HG02840 (cell line): ENCODE results near the gene ARHGAP1.
A peak's percentile ranks its signal among the peaks of the same experiment; 100 is the strongest.

Source experiments
- ATAC-seq: cut with Tn5 transposase; IDR thresholded peaks from one replicate; pipeline ENCODE4 v1.9.1; 2021; ENCODE audit warnings: mild to moderate bottlenecking, moderate library complexity, moderate number of reproducible peaks; ENCODE audit not compliant: unreplicated experiment, low FRiP score

ARHGAP1 gene

DNA sequence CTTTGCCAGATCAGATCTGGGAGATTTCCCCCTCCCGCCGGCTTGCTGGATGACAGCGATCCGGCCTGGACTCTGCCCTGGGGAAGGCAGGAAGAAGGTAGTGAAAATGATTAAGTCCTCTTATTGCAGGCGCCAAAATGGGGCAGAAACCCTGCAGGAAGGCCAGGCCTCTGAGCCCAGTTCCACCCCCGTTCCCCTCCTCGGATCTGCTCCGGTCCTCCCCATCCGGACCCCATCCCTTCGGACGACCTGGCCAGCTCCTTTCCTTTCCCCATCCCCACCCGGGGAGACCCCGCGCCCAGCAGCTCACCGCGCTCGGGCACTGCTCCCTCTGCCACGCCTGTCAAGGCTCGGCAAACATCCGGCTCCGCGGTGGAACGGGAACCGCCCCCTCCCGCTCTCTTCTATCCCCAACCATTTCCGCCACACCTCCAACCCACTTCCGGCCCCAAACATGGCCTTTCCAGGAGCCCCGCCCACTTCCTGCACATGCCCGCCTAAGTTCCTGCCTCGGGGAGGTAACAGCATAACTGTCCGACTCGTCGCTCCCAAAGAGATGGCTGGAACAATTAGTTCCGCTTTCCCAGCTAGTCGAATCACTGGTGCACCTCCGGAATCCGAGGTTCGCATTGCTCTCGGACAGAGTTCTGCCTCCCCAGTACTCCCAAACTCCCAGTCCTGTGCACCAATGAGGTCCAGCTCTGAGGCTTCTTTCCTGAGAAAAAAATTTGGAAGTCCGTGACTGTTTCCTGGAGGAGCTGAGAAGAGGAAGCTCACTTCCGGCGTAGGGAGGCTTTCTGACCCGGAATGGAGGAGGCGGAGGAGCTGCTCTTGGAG lies at the start of gene ARHGAP1, which contains the start of gene ZNF408:
ARHGAP1 (minus strand) TSS at position 379 of the 837 bp plus-strand sequence. CDS start 4,512 bp downstream, outside the sequence.
ZNF408 (plus strand) TSS at position 791 of the 837 bp plus-strand sequence; CDS start at position 808, 17 bp downstream.
- peak; percentile 90 for ATAC-seq

DNA sequence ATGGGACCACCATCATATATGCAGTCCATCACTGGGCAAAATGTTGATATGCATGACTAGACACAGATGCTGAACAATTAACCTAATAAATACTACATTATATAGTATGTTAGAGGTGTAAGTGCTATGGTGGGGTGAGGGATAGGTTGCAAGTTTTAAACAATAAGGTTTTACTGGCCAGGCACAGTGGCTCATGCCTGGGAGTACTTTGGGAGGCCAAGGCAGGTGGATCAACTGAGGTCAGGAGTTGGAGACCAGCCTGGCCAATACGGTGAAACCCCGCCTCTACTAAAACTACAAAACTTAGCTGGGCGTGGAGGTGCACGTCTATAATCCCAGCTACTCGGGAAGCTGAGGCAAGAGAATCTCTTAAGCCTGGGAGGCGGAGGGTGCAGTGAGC lies 46.7 kb upstream of the ARHGAP1 start:
- no peak for ATAC-seq

DNA sequence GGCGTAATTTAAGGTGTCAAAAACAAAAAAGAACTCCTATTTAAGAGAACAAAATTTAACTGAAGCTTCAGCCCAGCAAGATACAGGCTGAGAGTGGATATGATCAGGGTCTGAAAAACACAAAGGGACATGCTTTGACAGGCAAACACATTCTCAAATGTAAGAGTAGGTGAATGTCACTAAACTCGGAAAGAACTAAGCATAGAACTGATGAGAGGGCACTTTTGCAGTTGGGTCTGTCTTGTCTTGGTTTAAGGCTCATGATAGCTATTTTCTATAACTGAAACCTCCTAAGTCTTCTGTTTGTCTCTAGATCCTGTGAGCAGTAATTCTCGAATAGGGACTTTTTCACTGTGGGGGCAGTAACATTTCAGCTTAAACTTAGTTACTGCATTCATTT lies 45.6 kb upstream of the ARHGAP1 start:
- ATAC-seq: no peak

DNA sequence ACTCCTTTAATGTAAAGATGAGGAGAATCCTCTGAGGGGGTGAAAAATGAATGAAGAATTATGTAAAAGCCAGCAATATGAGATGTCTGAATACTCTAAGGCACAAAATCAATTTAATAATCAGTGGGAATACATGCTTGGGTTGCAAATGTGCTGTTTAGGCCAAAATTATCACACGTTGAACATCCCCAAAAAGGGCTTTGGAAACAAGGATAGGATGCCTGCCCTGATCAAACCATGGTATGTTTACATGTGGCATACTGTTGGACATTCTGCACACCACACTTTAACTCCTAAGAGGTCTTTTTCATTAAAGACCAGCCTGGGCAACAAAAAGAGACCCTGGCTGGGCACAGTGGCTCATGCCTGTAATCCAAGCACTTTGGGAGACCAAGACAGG lies 44.9 kb upstream of the ARHGAP1 start:
- ATAC-seq: no peak

DNA sequence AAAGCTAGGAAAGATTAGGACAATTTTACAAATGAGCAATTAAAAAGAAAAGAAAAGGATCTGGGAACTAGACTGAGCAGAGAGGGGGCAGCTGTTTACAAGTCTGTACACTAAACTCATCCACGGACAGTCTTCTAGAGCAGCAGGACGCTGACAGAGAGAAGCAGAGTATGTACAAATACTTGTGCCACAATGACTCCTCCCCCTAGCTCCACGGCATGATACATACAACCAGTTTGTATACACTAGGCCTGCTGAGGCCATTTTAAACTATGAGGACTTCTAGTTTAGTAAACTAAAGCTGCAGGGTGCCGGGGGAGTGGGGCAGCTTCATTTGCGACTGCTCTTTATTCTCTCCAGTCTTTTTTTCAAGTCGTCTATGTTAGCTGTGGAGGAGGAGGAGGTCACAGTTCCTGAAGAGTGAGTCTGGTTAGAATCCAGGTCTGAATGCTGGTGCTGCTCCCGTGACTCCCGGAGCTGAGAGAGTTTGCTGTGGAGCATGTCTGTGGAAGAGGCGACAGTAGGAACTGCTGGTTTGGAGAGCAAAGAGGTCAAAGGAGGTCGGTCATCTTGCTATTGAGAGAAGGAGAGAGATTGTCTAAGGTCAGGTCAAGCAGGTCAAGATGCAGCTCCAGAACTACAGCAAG lies 43.4 kb upstream of the ARHGAP1 start:
- no peak for ATAC-seq

DNA sequence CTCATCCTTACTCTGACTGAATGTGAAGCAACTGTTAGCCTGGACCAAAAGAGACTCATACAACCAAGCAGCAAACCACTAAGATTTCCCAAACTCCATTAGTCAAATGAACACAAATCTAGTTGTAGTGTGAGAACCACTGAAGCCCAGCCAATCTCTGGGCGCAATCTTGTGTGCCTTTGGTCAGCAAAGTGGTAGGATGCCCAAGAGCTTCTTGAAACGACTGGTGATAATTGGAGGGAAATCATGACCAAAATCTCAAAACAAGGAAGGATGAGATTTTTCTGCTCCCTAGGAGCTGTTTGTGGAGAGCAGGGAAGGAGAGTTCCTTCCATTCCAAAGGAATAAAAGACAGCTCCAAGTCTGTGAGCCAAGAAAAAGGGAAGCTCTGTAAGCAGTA lies 42.6 kb upstream of the ARHGAP1 start:
- no peak for ATAC-seq

DNA sequence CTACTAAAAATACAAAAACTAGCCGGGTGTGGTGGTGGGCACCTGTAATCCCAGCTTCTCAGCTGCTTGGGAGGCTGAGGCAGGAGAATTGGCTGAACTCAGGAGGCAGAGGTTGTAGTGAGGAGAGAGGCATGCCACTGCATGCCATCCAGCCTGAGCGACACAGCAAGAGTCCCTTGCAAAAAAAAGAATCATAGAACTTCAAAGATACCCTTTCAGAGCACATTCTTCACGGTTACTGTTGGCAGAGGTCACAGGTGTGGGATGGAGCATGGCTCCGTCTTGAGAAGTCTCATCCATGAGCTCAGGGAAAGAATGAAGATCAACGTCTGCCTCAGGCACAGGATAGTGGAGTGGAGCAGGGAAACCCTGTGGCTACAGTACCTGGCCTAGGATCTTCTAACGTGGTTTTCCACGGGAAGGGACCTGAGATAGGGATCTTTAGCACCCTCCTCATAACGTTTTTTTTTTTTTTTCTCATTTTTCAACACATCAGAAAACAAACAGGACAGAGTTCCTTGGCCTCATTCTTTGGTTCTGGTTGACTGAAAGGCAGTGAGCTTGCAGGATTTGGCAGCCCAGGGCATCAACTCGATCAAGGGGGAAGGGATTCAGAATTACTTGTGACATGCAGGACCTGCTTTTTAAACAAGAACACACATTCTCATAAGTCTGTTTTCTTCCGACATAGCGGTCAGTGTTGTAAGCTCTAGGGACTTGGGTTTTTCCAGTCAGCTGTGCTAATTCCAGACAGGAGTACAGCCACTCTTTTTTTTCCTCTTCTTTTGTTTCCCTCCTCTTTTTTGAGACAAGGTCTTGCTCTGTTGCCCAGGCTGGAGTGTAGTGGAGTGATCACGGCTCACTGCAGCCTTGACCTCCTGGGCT lies 41.4 kb upstream of the ARHGAP1 start:
- ATAC-seq: no peak

DNA sequence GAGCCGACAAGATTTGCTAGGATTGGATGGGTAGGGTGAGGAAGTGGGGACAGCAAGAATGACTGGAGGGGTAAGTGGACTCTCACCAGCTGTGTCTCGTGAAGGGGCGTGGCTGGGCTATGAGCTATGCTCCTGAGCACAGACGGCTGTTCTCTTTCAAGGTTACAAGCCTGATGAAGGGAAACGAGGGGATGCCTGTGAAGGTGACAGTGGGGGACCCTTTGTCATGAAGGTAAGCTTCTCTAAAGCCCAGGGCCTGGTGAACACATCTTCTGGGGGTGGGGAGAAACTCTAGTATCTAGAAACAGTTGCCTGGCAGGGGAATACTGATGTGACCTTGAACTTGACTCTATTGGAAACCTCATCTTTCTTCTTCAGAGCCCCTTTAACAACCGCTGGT lies 38.5 kb upstream of the ARHGAP1 start:
- ATAC-seq: no peak

DNA sequence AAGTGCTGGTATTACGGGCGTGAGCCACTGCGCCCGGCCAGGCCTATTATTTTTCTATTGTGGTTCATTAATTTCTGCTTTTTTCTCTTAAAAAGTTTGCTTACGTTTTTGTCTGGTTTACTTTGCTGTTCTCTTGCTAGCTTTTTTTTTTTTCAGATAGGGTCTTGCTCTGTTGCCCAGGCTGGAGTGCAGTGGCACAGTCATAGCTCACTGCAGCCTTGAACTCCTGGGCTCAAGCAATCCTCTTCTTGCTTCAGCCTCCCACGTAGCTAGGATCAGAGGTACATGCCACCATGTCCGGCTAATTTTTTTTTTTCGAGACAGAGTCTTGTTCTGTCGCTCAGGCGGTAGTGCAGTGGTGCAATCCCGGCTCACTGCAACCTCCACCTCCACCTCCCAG lies 37.3 kb upstream of the ARHGAP1 start:
- ATAC-seq: no peak

DNA sequence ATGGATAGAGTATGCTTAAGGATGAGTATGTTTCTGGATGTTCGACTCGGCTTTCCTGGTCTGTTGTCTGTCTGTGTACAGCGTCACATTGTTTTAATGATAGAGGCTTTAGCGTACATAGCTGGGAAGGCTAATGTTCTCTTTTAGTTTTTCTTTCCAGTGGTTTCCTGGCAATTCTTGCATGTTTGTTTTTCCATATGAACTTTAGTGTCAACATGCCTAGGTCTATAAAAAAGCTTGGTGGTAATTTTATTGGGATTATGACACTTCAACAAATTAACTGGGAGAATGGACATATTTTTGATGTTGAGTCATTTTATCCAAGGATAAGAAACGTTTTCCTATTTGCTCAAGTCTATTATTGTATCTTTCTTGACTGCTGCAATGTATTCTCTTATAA lies 36.2 kb upstream of the ARHGAP1 start:
- ATAC-seq: no peak

DNA sequence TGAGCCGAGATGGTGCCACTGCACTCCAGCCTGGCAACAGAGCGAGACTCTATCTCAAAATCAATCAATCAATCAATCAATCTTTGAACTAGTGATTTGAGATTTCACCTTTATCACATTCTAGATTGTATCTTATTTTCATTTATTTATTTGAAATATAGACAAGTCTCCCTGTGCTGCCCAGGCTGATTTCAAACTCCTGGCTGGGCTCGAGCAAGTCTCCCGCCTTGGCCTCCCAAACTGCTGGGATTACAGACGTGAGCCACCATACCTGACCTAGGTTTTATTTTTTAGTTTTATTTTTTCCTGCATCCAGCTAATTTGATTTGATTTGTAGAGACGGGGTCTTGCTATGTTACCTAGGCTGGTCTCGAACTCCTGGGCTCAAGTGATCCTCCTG lies 35.7 kb upstream of the ARHGAP1 start:
- no peak for ATAC-seq

DNA sequence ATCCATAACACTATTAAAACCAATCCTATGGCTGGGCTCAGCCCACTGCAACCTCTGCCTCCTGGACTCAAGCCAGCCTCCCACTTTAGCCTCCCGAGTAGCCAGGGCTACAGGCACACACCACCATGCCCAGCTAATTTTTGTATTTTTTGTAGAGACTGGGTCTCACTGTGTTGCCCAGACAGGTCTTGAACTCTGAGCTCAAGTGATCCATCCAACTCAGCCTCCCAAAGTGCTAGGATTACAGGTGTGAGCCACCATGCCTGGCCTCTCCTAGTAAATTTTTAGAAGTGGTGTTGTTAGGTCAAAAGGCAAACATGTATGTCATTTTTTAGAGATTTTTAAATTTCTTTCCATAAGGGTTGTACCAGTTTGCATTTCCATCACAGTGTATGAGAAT lies 32.8 kb upstream of the ARHGAP1 start:
- no peak for ATAC-seq

DNA sequence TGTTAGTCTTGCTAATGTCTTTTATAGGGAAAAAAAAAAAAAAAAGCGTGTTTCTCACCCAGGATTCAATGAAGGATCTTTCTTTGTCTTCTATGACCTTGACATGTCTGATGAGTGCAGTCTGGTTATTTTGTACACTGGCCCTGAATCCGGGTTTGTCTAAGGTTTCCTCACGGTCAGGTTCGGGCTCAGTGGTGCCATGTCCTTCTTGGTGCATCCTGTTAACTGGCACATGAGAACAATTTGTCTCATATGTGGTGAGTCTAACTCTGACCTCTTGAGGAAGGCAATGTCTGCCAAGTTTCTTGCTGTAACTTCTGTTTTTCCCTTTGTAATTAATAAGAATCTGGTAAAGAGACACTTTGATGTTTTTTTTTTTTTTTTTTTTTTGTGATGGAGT lies 31.1 kb upstream of the ARHGAP1 start:
- no peak for ATAC-seq

DNA sequence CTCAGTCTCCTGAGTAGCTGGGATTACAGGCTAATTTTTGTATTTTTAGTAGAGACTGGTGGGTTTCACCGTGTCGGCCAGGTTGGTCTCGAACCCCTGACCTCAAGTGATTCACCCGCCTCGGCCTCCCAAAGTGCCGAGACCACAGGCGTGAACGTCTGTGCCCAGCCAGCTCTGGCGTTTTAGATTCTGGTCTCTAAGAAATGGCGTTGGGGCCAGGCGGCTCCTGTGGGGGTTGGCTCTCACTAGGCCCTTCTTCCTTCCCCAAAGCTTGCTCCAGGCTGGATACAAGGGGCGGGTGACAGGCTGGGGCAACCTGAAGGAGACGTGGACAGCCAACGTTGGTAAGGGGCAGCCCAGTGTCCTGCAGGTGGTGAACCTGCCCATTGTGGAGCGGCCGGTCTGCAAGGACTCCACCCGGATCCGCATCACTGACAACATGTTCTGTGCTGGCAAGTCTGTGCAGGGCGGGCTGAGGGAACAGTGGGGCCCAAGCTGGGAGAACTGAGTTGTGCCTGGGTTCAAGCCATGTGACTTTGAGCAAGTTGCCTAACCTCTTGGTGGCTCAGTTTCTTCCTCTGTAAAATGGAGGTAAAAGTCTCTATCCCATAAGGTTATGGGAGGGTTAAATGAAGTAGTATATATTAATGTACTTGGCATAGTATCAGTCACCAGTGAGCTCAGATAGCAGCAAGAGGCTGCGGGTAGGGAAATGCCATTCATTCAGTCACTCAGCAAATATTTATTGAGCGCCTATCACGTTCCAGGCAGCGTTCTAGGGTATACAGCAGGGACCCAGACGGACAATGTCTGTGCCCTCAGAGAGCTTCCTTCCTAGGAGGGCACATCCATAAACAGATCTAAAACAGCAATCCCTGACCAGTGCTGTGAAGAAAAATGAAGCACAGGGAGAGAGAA lies 28.9 kb upstream of the ARHGAP1 start:
- ATAC-seq: no peak

DNA sequence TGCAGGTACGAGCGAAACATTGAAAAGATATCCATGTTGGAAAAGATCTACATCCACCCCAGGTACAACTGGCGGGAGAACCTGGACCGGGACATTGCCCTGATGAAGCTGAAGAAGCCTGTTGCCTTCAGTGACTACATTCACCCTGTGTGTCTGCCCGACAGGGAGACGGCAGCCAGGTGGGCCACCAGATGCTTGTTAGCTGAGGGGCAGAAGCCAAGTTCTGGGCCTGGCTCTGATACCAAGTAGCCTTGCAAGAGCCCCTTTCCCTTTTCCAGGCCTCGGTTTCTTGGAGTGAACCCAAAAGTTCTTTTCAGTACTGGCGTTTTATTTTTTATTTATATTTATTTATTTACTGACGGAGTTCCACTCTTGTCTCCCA lies 28.2 kb upstream of the ARHGAP1 start:
- ATAC-seq: no peak

DNA sequence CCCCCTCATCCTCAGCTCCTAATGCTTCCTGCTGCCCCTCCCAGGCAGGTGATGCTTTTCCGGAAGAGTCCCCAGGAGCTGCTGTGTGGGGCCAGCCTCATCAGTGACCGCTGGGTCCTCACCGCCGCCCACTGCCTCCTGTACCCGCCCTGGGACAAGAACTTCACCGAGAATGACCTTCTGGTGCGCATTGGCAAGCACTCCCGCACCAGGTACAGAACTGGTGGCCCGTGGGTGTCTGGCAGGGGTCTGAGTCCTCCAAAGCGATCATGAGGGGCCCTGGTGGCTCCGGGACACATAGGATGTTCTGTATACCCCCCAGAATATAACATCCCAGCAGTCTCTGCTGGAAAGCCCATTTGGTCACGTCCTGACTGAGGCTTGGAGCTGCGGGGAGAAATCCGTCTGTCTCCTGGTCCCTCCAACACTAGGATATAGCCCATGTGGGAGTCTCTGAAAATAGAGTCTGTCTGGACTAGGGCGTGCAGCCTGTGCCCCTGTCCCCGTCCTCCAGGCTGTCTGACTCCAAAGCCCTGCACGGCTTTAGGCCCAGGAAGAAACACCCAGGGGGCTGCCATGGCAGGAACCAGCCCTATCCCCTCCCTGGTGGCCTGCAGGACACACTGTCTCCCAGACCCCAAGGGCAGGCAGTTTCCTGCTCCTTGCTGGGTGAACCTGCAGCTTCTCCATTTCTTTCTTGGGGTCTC lies 27.7 kb upstream of the ARHGAP1 start:
- no peak for ATAC-seq

DNA sequence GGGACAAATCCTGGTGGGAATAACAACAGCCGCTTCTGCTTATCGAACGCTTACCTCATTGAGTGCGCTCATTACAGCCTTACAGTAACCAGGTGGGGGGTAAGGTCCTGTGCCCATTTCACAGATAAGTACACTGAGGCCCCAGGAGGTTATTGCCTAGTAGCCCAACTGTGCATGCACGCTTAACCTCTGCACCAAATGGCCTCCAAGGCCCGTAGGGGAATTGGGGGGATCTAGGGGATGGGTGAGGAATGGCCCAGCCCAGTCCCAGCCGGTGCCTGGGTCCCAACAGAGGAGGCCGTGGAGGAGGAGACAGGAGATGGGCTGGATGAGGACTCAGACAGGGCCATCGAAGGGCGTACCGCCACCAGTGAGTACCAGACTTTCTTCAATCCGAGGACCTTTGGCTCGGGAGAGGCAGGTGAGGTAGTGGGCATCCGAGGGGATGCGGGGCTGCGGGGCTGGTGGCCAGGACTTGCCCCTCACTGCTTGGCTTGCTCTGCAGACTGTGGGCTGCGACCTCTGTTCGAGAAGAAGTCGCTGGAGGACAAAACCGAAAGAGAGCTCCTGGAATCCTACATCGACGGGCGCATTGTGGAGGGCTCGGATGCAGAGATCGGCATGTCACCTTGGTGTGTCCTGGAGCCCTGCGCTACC lies 25.9 kb upstream of the ARHGAP1 start:
- ATAC-seq: no peak

DNA sequence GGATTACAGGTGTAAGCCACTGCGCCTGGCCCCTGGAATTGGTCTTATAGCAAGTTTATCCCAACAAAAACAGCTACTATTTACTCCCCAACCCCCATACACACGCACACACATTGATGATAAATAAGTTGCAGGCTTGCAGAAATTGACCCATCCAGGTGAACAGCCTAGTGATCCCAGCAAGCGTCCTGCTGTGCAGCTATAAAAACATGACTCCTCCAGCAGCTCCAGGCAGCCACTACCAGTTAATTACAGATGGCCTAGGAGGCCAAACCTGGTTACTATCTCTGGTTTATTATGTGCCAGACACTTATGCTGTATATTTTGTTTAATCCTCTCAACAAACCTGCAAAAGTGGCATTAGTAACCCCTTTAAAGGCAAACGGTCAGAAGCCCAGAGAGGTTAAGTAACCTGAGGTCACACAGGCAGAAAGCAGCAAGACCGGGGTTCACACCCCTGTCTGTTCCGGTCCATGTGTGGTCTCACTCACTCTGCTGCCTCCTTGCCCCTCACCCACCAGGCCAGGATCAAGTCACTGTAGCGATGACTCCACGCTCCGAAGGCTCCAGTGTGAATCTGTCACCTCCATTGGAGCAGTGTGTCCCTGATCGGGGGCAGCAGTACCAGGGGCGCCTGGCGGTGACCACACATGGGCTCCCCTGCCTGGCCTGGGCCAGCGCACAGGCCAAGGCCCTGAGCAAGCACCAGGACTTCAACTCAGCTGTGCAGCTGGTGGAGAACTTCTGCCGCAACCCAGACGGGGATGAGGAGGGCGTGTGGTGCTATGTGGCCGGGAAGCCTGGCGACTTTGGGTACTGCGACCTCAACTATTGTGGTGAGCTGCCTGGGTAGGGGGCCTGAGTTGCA lies 25.2 kb upstream of the ARHGAP1 start:
- no peak for ATAC-seq
